Measurements from ENCODE around the gene LRRC59. TPM values are rescaled to one million over a fixed set of nuclear protein-coding genes. Genes with fewer than 3 reads are reported as not detected.
A peak's percentile ranks its signal among the peaks of the same experiment; 100 is the strongest.

Gene LRRC59
- total and polyA plus RNA-seq, 2 of the 13 experiments (the other 11 are each of a cell fraction or from before 2014, with no cell fraction given) = 87.3 to 222 TPM

- TF ChIP-seq SNAPC5 (CRISPR knock-in tag; IDR thresholded peaks at IDR 0.05; ENCODE audit: borderline replicate concordance) = peak; percentile 82; the same call in 1 of the 2 replicates
- TF ChIP-seq TBX2 (CRISPR knock-in tag; IDR thresholded peaks at IDR 0.05; ENCODE audit: borderline replicate concordance) = peak; percentile 97
- peak; percentile 90 for TF ChIP-seq ZMYM4 (CRISPR knock-in tag; IDR thresholded peaks at IDR 0.05)
- TF ChIP-seq SAFB2 (CRISPR knock-in tag; IDR thresholded peaks at IDR 0.05; ENCODE audit: borderline replicate concordance, low read depth) = peak; percentile 98
- TF ChIP-seq E2F2 (CRISPR knock-in tag; IDR thresholded peaks at IDR 0.05; ENCODE audit: borderline replicate concordance) = peak; percentile 67; the same call in 1 of the 2 replicates
- TF ChIP-seq CREB3 (CRISPR knock-in tag; IDR thresholded peaks at IDR 0.05) = peak; percentile 40; the same call in 1 of the 2 replicates
- peak; percentile 95 for TF ChIP-seq BHLHE40 (IDR thresholded peaks at IDR 0.05; ENCODE audit: low read length)
- TF ChIP-seq KDM5B (CRISPR knock-in tag; IDR thresholded peaks at IDR 0.05; ENCODE audit: borderline replicate concordance) = peak; percentile 98
- TF ChIP-seq THYN1 (CRISPR knock-in tag; IDR thresholded peaks at IDR 0.05; ENCODE audit: borderline replicate concordance, low read depth) = no peak
- TF ChIP-seq ZNF362 (CRISPR knock-in tag; IDR thresholded peaks at IDR 0.05; ENCODE audit: borderline replicate concordance) = peak; percentile 42; the same call in 1 of the 2 replicates
- peak; percentile 88 for TF ChIP-seq CREM (IDR thresholded peaks at IDR 0.05)
- no peak for TF ChIP-seq CREM (CRISPR knock-in tag; IDR thresholded peaks at IDR 0.05)
- TF ChIP-seq CERS6 (CRISPR knock-in tag; IDR thresholded peaks at IDR 0.05) = no peak
- TF ChIP-seq HNF4A (CRISPR knock-in tag; IDR thresholded peaks at IDR 0.05) = no peak; the same call in 1 of the 2 replicates
- no peak for TF ChIP-seq MZF1 (CRISPR knock-in tag; IDR thresholded peaks at IDR 0.05; ENCODE audit: borderline replicate concordance)
- no peak for TF ChIP-seq CBX2 (IDR thresholded peaks at IDR 0.05; ENCODE audit: low read depth, low read length)
- TF ChIP-seq CBX2 (CRISPR knock-in tag; IDR thresholded peaks at IDR 0.05; ENCODE audit: low read depth) = no peak; the same call in 1 of the 2 replicates
- peak; percentile 14; the same call in 1 of the 2 replicates for TF ChIP-seq GMEB2 (CRISPR knock-in tag; IDR thresholded peaks at IDR 0.05; ENCODE audit: low read depth)
- TF ChIP-seq ZUFSP (CRISPR knock-in tag; IDR thresholded peaks at IDR 0.05; ENCODE audit: borderline replicate concordance) = no peak
- TF ChIP-seq ZC3H13 (CRISPR knock-in tag; IDR thresholded peaks at IDR 0.05) = peak; percentile 91
Observed at GRCh38 chr17:50372758-50373556, 24.4 kb downstream of the LRRC59 start, which contains the start of the genes EME1 and MRPL27 (continued).

Measured in HepG2 (cell line).